Stimulated activated CD8-positive, alpha-beta memory T cell treated with anti-CD3 and anti-CD28 coated beads, Interleukin-15, amount 100 ng/mL, for 4 hours (primary cell): ENCODE results near the gene IMMT.
"Not testable (repeated sequence)": the region's sequence is repeated elsewhere in the genome, so short reads cannot be mapped to it uniquely, and the experiment has no call there.

Experiments
- DNase-seq, 2 donors: peaks; one replicate each; pipeline ENCODE4 v3.0.0-alpha.2; 2020; ENCODE audit warnings: low read depth in 2 of 2

The IMMT gene

GRCh38 chr2:86195055-86195807 lies at the start of gene IMMT:
IMMT (minus strand) TSS chr2:86195462; CDS start chr2:86195382, 80 bp downstream.
- peak; percentile 80 to 91 for DNase-seq

GRCh38 chr2:86244781-86245180 lies 49.5 kb upstream of the IMMT start:
- not testable (repeated sequence) for DNase-seq

- no peak for DNase-seq
These were observed 48.9 kb upstream of the IMMT start for GRCh38 chr2:86243950-86244733.

GRCh38 chr2:86243272-86243671 lies 48.0 kb upstream of the IMMT start:
- no peak for DNase-seq

GRCh38 chr2:86241611-86242010 lies 46.3 kb upstream of the IMMT start:
- no peak for DNase-seq

GRCh38 chr2:86240251-86240650 lies 45.0 kb upstream of the IMMT start:
- DNase-seq: no peak

- DNase-seq: no peak
These were observed 44.5 kb upstream of the IMMT start for GRCh38 chr2:86239745-86240144.

GRCh38 chr2:86239326-86239725 lies 44.1 kb upstream of the IMMT start:
- DNase-seq: no peak

GRCh38 chr2:86238354-86238753 lies 43.1 kb upstream of the IMMT start:
- DNase-seq: peak in 1 of 2 donors; percentile 36

GRCh38 chr2:86237172-86237571 lies 41.9 kb upstream of the IMMT start:
- DNase-seq: no peak

GRCh38 chr2:86235196-86235980 lies 40.1 kb upstream of the IMMT start:
- DNase-seq: no peak

GRCh38 chr2:86234563-86235131 lies 39.4 kb upstream of the IMMT start:
- no peak for DNase-seq

- DNase-seq: no peak
These were observed 38.2 kb upstream of the IMMT start for GRCh38 chr2:86233436-86233835.

- no peak for DNase-seq
These were observed 37.6 kb upstream of the IMMT start for GRCh38 chr2:86232910-86233309.

- no peak for DNase-seq
These were observed 37.1 kb upstream of the IMMT start for GRCh38 chr2:86232373-86232784.

GRCh38 chr2:86231680-86232372 lies 36.6 kb upstream of the IMMT start:
- DNase-seq: no peak

GRCh38 chr2:86230961-86231360 lies 35.7 kb upstream of the IMMT start:
- DNase-seq: no peak

- no peak for DNase-seq
These were observed 34.0 kb upstream of the IMMT start for GRCh38 chr2:86229221-86229620.

- DNase-seq: not testable (repeated sequence)
These were observed 33.3 kb upstream of the IMMT start for GRCh38 chr2:86228574-86228973.

GRCh38 chr2:86227685-86228084 lies 32.4 kb upstream of the IMMT start:
- no peak for DNase-seq
